K562 (cell line): ENCODE measurements around the gene RNF40. TPM values are rescaled to one million over a fixed set of nuclear protein-coding genes. Genes with fewer than 3 reads are reported as not detected.

ENCODE experiments used
- BMI1 ChIP-seq: fragments of 150-350 bp; IDR thresholded peaks from 2 replicates; pipeline ENCODE4 v1.6.1; 2014; ENCODE audit warnings: low read length
- CHCHD3 ChIP-seq: fragments of 250-450 bp; sonication (Bioruptor Pico); IDR thresholded peaks from 2 replicates; pipeline ENCODE4 v2.1.2; 2022; ENCODE audit warnings: mild to moderate bottlenecking
- GATA2 ChIP-seq: sonication (generic); formaldehyde crosslinking; IDR thresholded peaks from 2 replicates; pipeline ENCODE4 v1.4.0; 2020; ENCODE audit warnings: mild to moderate bottlenecking, missing genetic modification reagents
- HMG20B ChIP-seq: fragments of 250-450 bp; sonication (Bioruptor Pico); IDR thresholded peaks from 2 replicates; pipeline ENCODE4 v1.5.0; 2021; ENCODE audit warnings: mild to moderate bottlenecking
- JUN ChIP-seq, 2 experiments: sonication (generic) in 1 of 2; formaldehyde crosslinking in 1 of 2; IDR thresholded peaks; 2 replicates each; pipeline versions ENCODE4 v1.6.1 to v1.8.0; 2012 to 2022; ENCODE audit warnings: borderline replicate concordance in 2 of 2, mild to moderate bottlenecking in 2 of 2, improper control_type of control experiment in 1 of 2, low read depth in 1 of 2, low read length in 1 of 2, missing genetic modification reagents in 1 of 2
- NELFE ChIP-seq: IDR thresholded peaks from 2 replicates; pipeline ENCODE4 v1.6.1; 2011; ENCODE audit warnings: mild to moderate bottlenecking; ENCODE audit not compliant: insufficient read depth, insufficient read length
- NFXL1 ChIP-seq: fragments of 450-650 bp; formaldehyde crosslinking; IDR thresholded peaks from 2 replicates; pipeline ENCODE4 v1.4.0; 2021; ENCODE audit warnings: mild to moderate bottlenecking
- PHB2 ChIP-seq: fragments of 450-650 bp; IDR thresholded peaks from 2 replicates; pipeline ENCODE4 v1.6.1; 2017; ENCODE audit warnings: low read depth
- PML ChIP-seq: IDR thresholded peaks from 2 replicates; pipeline ENCODE4 v1.6.1; 2012; ENCODE audit warnings: low read length, inconsistent platforms
- RBM22 ChIP-seq: fragments of 200-400 bp; formaldehyde crosslinking; IDR thresholded peaks from 2 replicates; pipeline ENCODE4 v1.6.1; 2018; ENCODE audit warnings: low read length, low read depth; ENCODE audit not compliant: poor library complexity, severe bottlenecking
- TFAM ChIP-seq: fragments of 250-450 bp; sonication (Bioruptor Pico); conservative IDR thresholded peaks from 2 replicates; pipeline ENCODE4 v1.5.0; 2021; ENCODE audit warnings: mild to moderate bottlenecking, moderate library complexity
- TGIF2 ChIP-seq: sonication (generic); formaldehyde crosslinking; IDR thresholded peaks from 2 replicates; pipeline ENCODE4 v1.8.1; 2022; ENCODE audit warnings: mild to moderate bottlenecking, missing genetic modification reagents, moderate library complexity
- ZBTB1 ChIP-seq: sonication (generic); formaldehyde crosslinking; IDR thresholded peaks from 2 replicates; pipeline ENCODE4 v1.8.1; 2023; ENCODE audit warnings: missing genetic modification reagents, low read depth, mild to moderate bottlenecking, borderline replicate concordance
- ZNF143 ChIP-seq: sonication (generic); formaldehyde crosslinking; IDR thresholded peaks from 2 replicates; pipeline ENCODE4 v1.9.0; 2022; ENCODE audit warnings: mild to moderate bottlenecking, missing genetic modification reagents
- polyA plus RNA-seq, 8 experiments: library from polyadenylated mRNA; depleted of rRNA in 4 of 8; stranded (reverse) in 5 of 8; unstranded in 3 of 8; fragments of >200 nt; fragmentation: Nextera tagmentation in 2 of 8; fragmentation: Illumina TruSeq in 1 of 8; extraction: Ambion mirVana in 2 of 8; extraction: Trizol in 1 of 8; gene quantifications; 2 replicates each; pipeline versions ENCODE4 v1.2.1 to v1.2.3, GENCODE V29; 2011 to 2014; ENCODE audit warnings: inconsistent platforms in 1 of 8, missing spikeins in 1 of 8
- total RNA-seq, 7 experiments: library from RNA; depleted of rRNA in 6 of 7; stranded (reverse); fragments of >200 nt in 6 of 7; fragmentation: Illumina TruSeq in 2 of 7; extraction: Trizol in 2 of 7; gene quantifications; 2 replicates each; pipeline versions ENCODE4 v1.2.1 to v1.2.3, GENCODE V29; 2011 to 2021; ENCODE audit warnings: low replicate concordance in 1 of 7
- TF ChIP-seq, protein P1 (sequence below): fragments of 200-800 bp; sonication (Bioruptor generic); IDR thresholded peaks from 2 replicates; pipeline ENCODE4 v1.6.1; 2016; ENCODE audit warnings: missing genetic modification characterization, missing compliant biosample characterization
- TF ChIP-seq, protein P2 (sequence below): fragments of 250-450 bp; sonication (Bioruptor Pico); IDR thresholded peaks from 2 replicates; pipeline ENCODE4 v1.8.0; 2022; ENCODE audit warnings: inconsistent platforms, mild to moderate bottlenecking, moderate library complexity, borderline replicate concordance
- TF ChIP-seq, protein P3 (sequence below), 2 experiments: IDR thresholded peaks; 2 replicates each; pipeline ENCODE4 v1.6.1; 2012; ENCODE audit warnings: improper control_type of control experiment in 2 of 2, low read depth in 2 of 2, low read length in 2 of 2, borderline replicate concordance in 1 of 2

The RNF40 gene
- total and polyA plus RNA-seq, 9 of the 15 experiments (the other 6 are each of a cell fraction or from before 2014, with no cell fraction given) = 6.2 to 129 (median 81.5) TPM

DNA sequence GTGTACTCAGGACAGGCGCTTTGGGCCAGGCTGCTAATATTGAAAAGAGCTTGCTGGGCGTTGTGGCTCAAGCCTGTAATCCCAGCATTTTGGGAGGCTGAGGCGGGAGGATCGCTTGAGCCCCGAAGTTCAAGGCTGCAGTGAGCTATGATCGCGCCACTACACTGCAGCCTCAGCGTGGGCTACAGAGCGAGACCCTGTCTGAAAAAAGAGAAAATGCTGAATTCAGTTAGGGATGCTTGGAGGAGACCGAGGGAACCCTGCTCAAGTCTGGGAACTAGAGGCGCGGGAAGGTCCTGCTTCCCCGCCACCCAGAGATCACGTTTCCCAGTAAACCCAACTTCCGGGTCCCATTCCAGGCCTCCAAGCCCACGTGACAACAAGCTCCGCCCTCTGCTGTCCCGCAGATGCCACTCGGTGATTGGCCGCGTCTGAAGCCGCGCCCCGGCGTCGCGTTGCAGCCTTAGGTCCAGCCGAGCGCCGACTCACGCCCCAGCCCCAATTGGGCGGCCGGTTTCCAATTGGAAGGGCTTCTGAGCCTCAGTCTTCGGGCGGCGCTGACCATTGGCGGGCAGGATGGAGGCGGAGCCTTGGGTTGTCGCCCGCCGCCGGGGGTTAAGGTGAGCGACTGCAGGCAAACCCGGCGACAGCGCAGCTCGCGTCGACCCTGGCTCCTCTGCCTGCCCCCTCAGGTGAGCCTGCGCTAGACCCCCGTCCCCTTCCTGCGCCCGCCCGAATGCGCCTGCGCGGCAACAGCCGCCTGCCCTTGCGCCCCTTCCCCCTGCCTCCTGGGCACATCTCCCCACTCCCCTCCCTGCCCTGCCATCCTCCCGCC, 14.1 kb upstream of the RNF40 start, which contains the start of gene PHKG2 (continued):
- TF ChIP-seq BMI1 (no peak), HMG20B (CRISPR knock-in tag) (no peak), NELFE (no peak), CHCHD3 (CRISPR knock-in tag) (no peak), TFAM (CRISPR knock-in tag) (no peak), PHB2 (no peak), PML (peak; percentile 49; the same call in 1 of the 2 replicates), NFXL1 (0 out of 2 replicates have a peak, but pooled peaks have one; percentile 41), ZNF143 (CRISPR knock-in tag) (no peak), JUN (IDR thresholded peaks at IDR 0.05; ENCODE audit: borderline replicate concordance, low read depth, low read length) (0 out of 2 replicates have a peak, but pooled peaks have one; percentile 21), JUN (CRISPR knock-in tag; IDR thresholded peaks at IDR 0.05; ENCODE audit: borderline replicate concordance) (no peak), ZBTB1 (no peak), GATA2 (CRISPR knock-in tag) (no peak), RBM22 (no peak), TGIF2 (CRISPR knock-in tag) (no peak)
- TF ChIP-seq, protein P1, sequence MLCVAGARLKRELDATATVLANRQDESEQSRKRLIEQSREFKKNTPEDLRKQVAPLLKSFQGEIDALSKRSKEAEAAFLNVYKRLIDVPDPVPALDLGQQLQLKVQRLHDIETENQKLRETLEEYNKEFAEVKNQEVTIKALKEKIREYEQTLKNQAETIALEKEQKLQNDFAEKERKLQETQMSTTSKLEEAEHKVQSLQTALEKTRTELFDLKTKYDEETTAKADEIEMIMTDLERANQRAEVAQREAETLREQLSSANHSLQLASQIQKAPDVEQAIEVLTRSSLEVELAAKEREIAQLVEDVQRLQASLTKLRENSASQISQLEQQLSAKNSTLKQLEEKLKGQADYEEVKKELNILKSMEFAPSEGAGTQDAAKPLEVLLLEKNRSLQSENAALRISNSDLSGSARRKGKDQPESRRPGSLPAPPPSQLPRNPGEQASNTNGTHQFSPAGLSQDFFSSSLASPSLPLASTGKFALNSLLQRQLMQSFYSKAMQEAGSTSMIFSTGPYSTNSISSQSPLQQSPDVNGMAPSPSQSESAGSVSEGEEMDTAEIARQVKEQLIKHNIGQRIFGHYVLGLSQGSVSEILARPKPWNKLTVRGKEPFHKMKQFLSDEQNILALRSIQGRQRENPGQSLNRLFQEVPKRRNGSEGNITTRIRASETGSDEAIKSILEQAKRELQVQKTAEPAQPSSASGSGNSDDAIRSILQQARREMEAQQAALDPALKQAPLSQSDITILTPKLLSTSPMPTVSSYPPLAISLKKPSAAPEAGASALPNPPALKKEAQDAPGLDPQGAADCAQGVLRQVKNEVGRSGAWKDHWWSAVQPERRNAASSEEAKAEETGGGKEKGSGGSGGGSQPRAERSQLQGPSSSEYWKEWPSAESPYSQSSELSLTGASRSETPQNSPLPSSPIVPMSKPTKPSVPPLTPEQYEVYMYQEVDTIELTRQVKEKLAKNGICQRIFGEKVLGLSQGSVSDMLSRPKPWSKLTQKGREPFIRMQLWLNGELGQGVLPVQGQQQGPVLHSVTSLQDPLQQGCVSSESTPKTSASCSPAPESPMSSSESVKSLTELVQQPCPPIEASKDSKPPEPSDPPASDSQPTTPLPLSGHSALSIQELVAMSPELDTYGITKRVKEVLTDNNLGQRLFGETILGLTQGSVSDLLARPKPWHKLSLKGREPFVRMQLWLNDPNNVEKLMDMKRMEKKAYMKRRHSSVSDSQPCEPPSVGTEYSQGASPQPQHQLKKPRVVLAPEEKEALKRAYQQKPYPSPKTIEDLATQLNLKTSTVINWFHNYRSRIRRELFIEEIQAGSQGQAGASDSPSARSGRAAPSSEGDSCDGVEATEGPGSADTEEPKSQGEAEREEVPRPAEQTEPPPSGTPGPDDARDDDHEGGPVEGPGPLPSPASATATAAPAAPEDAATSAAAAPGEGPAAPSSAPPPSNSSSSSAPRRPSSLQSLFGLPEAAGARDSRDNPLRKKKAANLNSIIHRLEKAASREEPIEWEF (CRISPR knock-in tag) = no peak
- TF ChIP-seq, protein P2, sequence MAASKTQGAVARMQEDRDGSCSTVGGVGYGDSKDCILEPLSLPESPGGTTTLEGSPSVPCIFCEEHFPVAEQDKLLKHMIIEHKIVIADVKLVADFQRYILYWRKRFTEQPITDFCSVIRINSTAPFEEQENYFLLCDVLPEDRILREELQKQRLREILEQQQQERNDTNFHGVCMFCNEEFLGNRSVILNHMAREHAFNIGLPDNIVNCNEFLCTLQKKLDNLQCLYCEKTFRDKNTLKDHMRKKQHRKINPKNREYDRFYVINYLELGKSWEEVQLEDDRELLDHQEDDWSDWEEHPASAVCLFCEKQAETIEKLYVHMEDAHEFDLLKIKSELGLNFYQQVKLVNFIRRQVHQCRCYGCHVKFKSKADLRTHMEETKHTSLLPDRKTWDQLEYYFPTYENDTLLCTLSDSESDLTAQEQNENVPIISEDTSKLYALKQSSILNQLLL (CRISPR knock-in tag) = no peak
- TF ChIP-seq, protein P3, sequence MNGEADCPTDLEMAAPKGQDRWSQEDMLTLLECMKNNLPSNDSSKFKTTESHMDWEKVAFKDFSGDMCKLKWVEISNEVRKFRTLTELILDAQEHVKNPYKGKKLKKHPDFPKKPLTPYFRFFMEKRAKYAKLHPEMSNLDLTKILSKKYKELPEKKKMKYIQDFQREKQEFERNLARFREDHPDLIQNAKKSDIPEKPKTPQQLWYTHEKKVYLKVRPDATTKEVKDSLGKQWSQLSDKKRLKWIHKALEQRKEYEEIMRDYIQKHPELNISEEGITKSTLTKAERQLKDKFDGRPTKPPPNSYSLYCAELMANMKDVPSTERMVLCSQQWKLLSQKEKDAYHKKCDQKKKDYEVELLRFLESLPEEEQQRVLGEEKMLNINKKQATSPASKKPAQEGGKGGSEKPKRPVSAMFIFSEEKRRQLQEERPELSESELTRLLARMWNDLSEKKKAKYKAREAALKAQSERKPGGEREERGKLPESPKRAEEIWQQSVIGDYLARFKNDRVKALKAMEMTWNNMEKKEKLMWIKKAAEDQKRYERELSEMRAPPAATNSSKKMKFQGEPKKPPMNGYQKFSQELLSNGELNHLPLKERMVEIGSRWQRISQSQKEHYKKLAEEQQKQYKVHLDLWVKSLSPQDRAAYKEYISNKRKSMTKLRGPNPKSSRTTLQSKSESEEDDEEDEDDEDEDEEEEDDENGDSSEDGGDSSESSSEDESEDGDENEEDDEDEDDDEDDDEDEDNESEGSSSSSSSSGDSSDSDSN (IDR thresholded peaks at IDR 0.05; ENCODE audit: borderline replicate concordance in 1 of 2, low read depth in 2 of 2, low read length in 2 of 2) = no peak
